A549 (cell line): ENCODE measurements around the gene SLC5A10. TPM values are rescaled to one million over a fixed set of nuclear protein-coding genes. Genes with fewer than 3 reads are reported as not detected.
A peak's percentile ranks its signal among the peaks of the same experiment; 100 is the strongest.

Source experiments
- ATAC-seq, 2 experiments: fragments of 200-7000 bp in 1 of 2; fragments of >200 bp in 1 of 2; cut with Nextera tagmentation in 1 of 2; cut with Tn5 transposase in 1 of 2; 3 replicates each; pipeline versions ENCODE4 v1.8.0 to v1.9.1; 2018 to 2020; ENCODE audit warnings: mild to moderate bottlenecking in 1 of 2, moderate library complexity in 1 of 2
- CTCF ChIA-PET: fragments of 300-600 bp; sonication (Branson Sonifier 250); formaldehyde crosslinking; extraction: SDS; loops from one replicate; lab custom pipeline; 2021; ENCODE audit warnings: antibody characterized with exemption, inconsistent platforms; lab: Yijun Ruan, JAX
- POLR2A ChIA-PET: fragments of 350-600 bp; formaldehyde crosslinking; extraction: SDS; loops from one replicate; lab custom pipeline; 2021; ENCODE audit warnings: antibody characterized with exemption, inconsistent platforms; lab: Yijun Ruan, JAX
- DNase-seq, 2 experiments: peaks; one replicate each; pipeline versions ENCODE4 v3.0.0 to v3.0.0-alpha.2; 2011 to 2016; ENCODE audit warnings: low read depth in 1 of 2, low spot score in 1 of 2
- FAIRE-seq: peaks from 2 replicates; lab custom pipeline; 2011; peaks lifted over from hg19 to GRCh38; lab: Jason Lieb, UNC
- H3K27ac ChIP-seq, 2 experiments: fragments of >200 bp; sonication (Bioruptor Twin); formaldehyde crosslinking; 3 replicates each; pipeline ENCODE4 v1.5.1; 2016 to 2017
- H3K4me1 ChIP-seq: fragments of >200 bp; sonication (Bioruptor Twin); formaldehyde crosslinking; 3 replicates; pipeline ENCODE4 v1.6.1; 2016
- H3K4me2 ChIP-seq: fragments of >200 bp; sonication (Bioruptor Twin); formaldehyde crosslinking; 3 replicates; pipeline ENCODE4 v1.6.1; 2016
- H3K4me3 ChIP-seq: fragments of >200 bp; sonication (Bioruptor Twin); formaldehyde crosslinking; 3 replicates; pipeline ENCODE4 v1.5.1; 2016
- H3K9me3 ChIP-seq: fragments of >200 bp; sonication (Bioruptor Twin); formaldehyde crosslinking; 3 replicates; pipeline ENCODE4 v1.6.1; 2016
- BCL3 ChIP-seq: fragments of >200 bp; sonication (Bioruptor Twin); formaldehyde crosslinking; IDR thresholded peaks from 3 replicates; pipeline ENCODE4 v1.6.1; 2016
- BHLHE40 ChIP-seq: IDR thresholded peaks from 2 replicates; pipeline ENCODE4 v1.6.1; 2012; ENCODE audit warnings: low read depth, low read length, inconsistent platforms
- CEBPB ChIP-seq, 2 experiments: fragments of >200 bp in 1 of 2; sonication (Bioruptor Twin) in 1 of 2; formaldehyde crosslinking in 1 of 2; IDR thresholded peaks; 2 replicates each; pipeline ENCODE4 v1.6.1; 2012 to 2016
- CHD2 ChIP-seq: fragments of 150-350 bp; IDR thresholded peaks from 2 replicates; pipeline ENCODE4 v1.6.1; 2014; ENCODE audit warnings: low read length; ENCODE audit not compliant: partially characterized antibody
- CHD4 ChIP-seq: fragments of 200-600 bp; sonication (generic); IDR thresholded peaks from 2 replicates; pipeline ENCODE4 v1.6.1; 2016; ENCODE audit warnings: antibody characterized with exemption, mild to moderate bottlenecking, borderline replicate concordance
- EHMT2 ChIP-seq: fragments of 200-600 bp; sonication (generic); IDR thresholded peaks from 2 replicates; pipeline ENCODE4 v1.6.1; 2016; ENCODE audit warnings: antibody characterized with exemption, low read depth, mild to moderate bottlenecking, moderate library complexity
- FOXS1 ChIP-seq: fragments of 250-450 bp; sonication (Bioruptor Pico); IDR thresholded peaks from 2 replicates; pipeline ENCODE4 v1.5.0; 2020; ENCODE audit warnings: mild to moderate bottlenecking, moderate library complexity
- HOXB13 ChIP-seq: fragments of 250-450 bp; sonication (Bioruptor Pico); IDR thresholded peaks from 2 replicates; pipeline ENCODE4 v1.5.0; 2020; ENCODE audit warnings: low read depth, mild to moderate bottlenecking, moderate library complexity
- KDM1A ChIP-seq: fragments of 200-600 bp; sonication (generic); IDR thresholded peaks from 2 replicates; pipeline ENCODE4 v1.6.1; 2016; ENCODE audit warnings: low read depth, mild to moderate bottlenecking
- MAFK ChIP-seq: fragments of 450-650 bp; IDR thresholded peaks from 2 replicates; pipeline ENCODE4 v1.6.1; 2014; ENCODE audit not compliant: partially characterized antibody
- MAZ ChIP-seq: fragments of 150-350 bp; IDR thresholded peaks from 2 replicates; pipeline ENCODE4 v1.6.1; 2014; ENCODE audit warnings: antibody characterized with exemption, low read depth, low read length, borderline replicate concordance
- TFCP2L1 ChIP-seq: fragments of 250-450 bp; sonication (Bioruptor Pico); IDR thresholded peaks from 2 replicates; pipeline ENCODE4 v1.5.0; 2021; ENCODE audit warnings: mild to moderate bottlenecking
- WGBS: methylation state at CpG from one replicate; pipeline ENCODE4 v1.1.6; 2017; ENCODE audit errors: missing lambda C conversion rate; 5-methylcytosine and 5-hydroxymethylcytosine counted together
- polyA plus RNA-seq, 4 experiments: library from polyadenylated mRNA; depleted of rRNA in 3 of 4; stranded (reverse); fragments of >200 nt; fragmentation: RNase III in 1 of 4; extraction: RNeasy Plus Mini Kit Qiagen cat#74134 plus additional on column Dnase treatment in 1 of 4; gene quantifications; 2 replicates in 3 of 4; 3 replicates in 1 of 4; pipeline ENCODE4 v1.2.3, GENCODE V29; 2011 to 2017
- TF ChIP-seq, protein P1 (sequence below): IDR thresholded peaks from 2 replicates; pipeline ENCODE4 v1.6.1; 2012
- TF ChIP-seq, protein P2 (sequence below): fragments of 250-450 bp; sonication (Bioruptor Pico); IDR thresholded peaks from 2 replicates; pipeline ENCODE4 v1.5.0; 2021; ENCODE audit warnings: mild to moderate bottlenecking, moderate library complexity, borderline replicate concordance
- TF ChIP-seq, protein P3 (sequence below): IDR thresholded peaks from 2 replicates; pipeline ENCODE4 v1.6.1; 2012
- TF ChIP-seq, protein P4 (sequence below): fragments of 200-600 bp; sonication (generic); IDR thresholded peaks from 2 replicates; pipeline ENCODE4 v1.6.1; 2016; ENCODE audit warnings: antibody characterized with exemption, mild to moderate bottlenecking, moderate library complexity

Gene SLC5A10
- polyA plus RNA-seq, 2 of the 4 experiments (the other 2 are of a cell fraction): 0.15 to 0.28 TPM

DNA sequence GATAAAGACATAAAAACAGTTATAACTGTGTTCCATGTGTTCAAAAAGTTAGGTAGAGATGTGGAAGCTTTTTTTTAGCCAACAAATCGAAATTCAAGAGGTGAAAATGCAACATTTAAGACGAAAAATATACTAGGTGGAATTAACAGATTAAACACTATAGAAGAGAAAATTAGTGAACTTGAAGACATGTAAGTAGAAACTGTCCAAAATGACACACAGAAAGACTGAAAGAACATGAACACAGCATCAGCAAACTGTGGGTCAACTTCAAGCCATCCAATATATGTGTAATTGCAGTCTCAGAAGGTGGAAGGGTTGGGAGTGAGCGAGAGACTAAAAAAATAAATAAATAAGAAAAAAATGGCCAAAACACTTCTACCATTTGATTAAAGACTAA is 43.3 kb downstream of the SLC5A10 start:
- DNase-seq: no peak
- H3K4me2 ChIP-seq: no peak overlapping the region
- TF ChIP-seq KDM1A (0 out of 2 replicates have a peak, but pooled peaks have one; percentile 19), BHLHE40 (no peak), CHD4 (0 out of 2 replicates have a peak, but pooled peaks have one; percentile 27)
- WGBS: 78% methylated on average over 3 of the region's 3 CpGs
- no peak overlapping the region for H3K4me3 ChIP-seq
- peak; percentile 88 for FAIRE-seq
- ChIA-PET POLR2A (no interaction called here), CTCF (interaction anchor here (2.4 kb wide), 1 partner anchor 8 kb away, joined by 7 read pairs; no protein-coding TSS in a partner anchor)
- H3K9me3 ChIP-seq: peaks cover 19% of the 10 kb centered on the region
- no peak overlapping the region for H3K27ac ChIP-seq
- ATAC-seq: no peak
- no peaks in the 10 kb centered on the region for H3K4me1 ChIP-seq

- H3K9me3 ChIP-seq: peaks cover 19% of the 10 kb centered on the region
- TF ChIP-seq CHD2 (no peak), CHD4 (no peak), HOXB13 (CRISPR knock-in tag) (no peak), CEBPB (IDR thresholded peaks at IDR 0.05) (no peak), FOXS1 (no peak), MAFK (no peak), BCL3 (no peak), BHLHE40 (no peak), EHMT2 (no peak), MAZ (no peak), TFCP2L1 (CRISPR knock-in tag) (no peak)
- TF ChIP-seq, protein P1, sequence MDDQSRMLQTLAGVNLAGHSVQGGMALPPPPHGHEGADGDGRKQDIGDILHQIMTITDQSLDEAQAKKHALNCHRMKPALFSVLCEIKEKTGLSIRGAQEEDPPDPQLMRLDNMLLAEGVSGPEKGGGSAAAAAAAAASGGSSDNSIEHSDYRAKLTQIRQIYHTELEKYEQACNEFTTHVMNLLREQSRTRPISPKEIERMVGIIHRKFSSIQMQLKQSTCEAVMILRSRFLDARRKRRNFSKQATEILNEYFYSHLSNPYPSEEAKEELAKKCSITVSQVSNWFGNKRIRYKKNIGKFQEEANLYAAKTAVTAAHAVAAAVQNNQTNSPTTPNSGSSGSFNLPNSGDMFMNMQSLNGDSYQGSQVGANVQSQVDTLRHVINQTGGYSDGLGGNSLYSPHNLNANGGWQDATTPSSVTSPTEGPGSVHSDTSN: no peak
- TF ChIP-seq, protein P2, sequence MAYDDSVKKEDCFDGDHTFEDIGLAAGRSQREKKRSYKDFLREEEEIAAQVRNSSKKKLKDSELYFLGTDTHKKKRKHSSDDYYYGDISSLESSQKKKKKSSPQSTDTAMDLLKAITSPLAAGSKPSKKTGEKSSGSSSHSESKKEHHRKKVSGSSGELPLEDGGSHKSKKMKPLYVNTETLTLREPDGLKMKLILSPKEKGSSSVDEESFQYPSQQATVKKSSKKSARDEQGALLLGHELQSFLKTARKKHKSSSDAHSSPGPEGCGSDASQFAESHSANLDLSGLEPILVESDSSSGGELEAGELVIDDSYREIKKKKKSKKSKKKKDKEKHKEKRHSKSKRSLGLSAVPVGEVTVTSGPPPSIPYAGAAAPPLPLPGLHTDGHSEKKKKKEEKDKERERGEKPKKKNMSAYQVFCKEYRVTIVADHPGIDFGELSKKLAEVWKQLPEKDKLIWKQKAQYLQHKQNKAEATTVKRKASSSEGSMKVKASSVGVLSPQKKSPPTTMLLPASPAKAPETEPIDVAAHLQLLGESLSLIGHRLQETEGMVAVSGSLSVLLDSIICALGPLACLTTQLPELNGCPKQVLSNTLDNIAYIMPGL (CRISPR knock-in tag): no peak
- TF ChIP-seq, protein P3, sequence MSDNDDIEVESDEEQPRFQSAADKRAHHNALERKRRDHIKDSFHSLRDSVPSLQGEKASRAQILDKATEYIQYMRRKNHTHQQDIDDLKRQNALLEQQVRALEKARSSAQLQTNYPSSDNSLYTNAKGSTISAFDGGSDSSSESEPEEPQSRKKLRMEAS: no peak
- TF ChIP-seq, protein P4, sequence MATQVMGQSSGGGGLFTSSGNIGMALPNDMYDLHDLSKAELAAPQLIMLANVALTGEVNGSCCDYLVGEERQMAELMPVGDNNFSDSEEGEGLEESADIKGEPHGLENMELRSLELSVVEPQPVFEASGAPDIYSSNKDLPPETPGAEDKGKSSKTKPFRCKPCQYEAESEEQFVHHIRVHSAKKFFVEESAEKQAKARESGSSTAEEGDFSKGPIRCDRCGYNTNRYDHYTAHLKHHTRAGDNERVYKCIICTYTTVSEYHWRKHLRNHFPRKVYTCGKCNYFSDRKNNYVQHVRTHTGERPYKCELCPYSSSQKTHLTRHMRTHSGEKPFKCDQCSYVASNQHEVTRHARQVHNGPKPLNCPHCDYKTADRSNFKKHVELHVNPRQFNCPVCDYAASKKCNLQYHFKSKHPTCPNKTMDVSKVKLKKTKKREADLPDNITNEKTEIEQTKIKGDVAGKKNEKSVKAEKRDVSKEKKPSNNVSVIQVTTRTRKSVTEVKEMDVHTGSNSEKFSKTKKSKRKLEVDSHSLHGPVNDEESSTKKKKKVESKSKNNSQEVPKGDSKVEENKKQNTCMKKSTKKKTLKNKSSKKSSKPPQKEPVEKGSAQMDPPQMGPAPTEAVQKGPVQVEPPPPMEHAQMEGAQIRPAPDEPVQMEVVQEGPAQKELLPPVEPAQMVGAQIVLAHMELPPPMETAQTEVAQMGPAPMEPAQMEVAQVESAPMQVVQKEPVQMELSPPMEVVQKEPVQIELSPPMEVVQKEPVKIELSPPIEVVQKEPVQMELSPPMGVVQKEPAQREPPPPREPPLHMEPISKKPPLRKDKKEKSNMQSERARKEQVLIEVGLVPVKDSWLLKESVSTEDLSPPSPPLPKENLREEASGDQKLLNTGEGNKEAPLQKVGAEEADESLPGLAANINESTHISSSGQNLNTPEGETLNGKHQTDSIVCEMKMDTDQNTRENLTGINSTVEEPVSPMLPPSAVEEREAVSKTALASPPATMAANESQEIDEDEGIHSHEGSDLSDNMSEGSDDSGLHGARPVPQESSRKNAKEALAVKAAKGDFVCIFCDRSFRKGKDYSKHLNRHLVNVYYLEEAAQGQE: no peak
- TF ChIP-seq, all 56 proteins: peak for 0
- no peak overlapping the region for H3K27ac ChIP-seq
- no peak for FAIRE-seq
- CTCF ChIA-PET: interaction anchor here (1.0 to 4.0 kb wide), 5 partner anchors 11 to 36 kb away, joined by 3 to 38 read pairs (median 9); no protein-coding TSS in a partner anchor
- H3K4me2 ChIP-seq: no peak overlapping the region
- DNase-seq: no peak
- WGBS: 84% methylated on average over 2 of the region's 2 CpGs
- no peak overlapping the region for H3K4me3 ChIP-seq
- peaks cover 7% of the 10 kb centered on the region; the same call in 1 of the 3 replicates for H3K4me1 ChIP-seq
- POLR2A ChIA-PET: no interaction called here
- no peak for ATAC-seq
Measured at GRCh38 chr17:18996458-18996857, 44.5 kb downstream of the SLC5A10 start.
